Ascending aorta (tissue), 2 donors: ENCODE results near the gene CAB39L. TPM values are rescaled to one million over a fixed set of nuclear protein-coding genes. Genes with fewer than 3 reads are reported as not detected.
"Not testable (repeated sequence)": the region's sequence is repeated elsewhere in the genome, so short reads cannot be mapped to it uniquely, and the experiment has no call there.

Experiments
- DNase-seq, 2 donors: peaks; one replicate each; pipeline ENCODE4 v3.0.0-alpha.2; 2019; ENCODE audit warnings: low spot score in 2 of 2
- H3K27ac ChIP-seq, 2 donors: fragments of 200-600 bp; sonication (generic); one replicate each; pipeline ENCODE4 v1.5.1; 2016 to 2017; ENCODE audit warnings: mild to moderate bottlenecking in 1 of 2
- H3K27me3 ChIP-seq: fragments of 200-600 bp; sonication (generic); one replicate; pipeline ENCODE4 v1.5.1; 2017
- H3K36me3 ChIP-seq, 2 donors: fragments of 200-600 bp; sonication (generic); one replicate each; pipeline ENCODE4 v1.5.1; 2016
- H3K4me1 ChIP-seq, 2 donors: fragments of 200-600 bp; sonication (generic); one replicate each; pipeline ENCODE4 v1.5.1; 2016 to 2017; ENCODE audit warnings: mild to moderate bottlenecking in 1 of 2
- H3K4me3 ChIP-seq, 2 donors: fragments of 200-600 bp; sonication (generic); one replicate each; pipeline ENCODE4 v1.5.1; 2016 to 2017; ENCODE audit warnings: mild to moderate bottlenecking in 1 of 2
- H3K9me3 ChIP-seq, 2 donors: fragments of 200-600 bp; sonication (generic); one replicate each; pipeline ENCODE4 v1.5.1; 2016
- intact Hi-C: fragments of 100-400 bp; cut with DNase I; formaldehyde crosslinking; loops from one replicate; pipeline ENCODE4 v1.15.1; 2023
- total RNA-seq: library from RNA; depleted of rRNA; stranded (reverse); fragments of >200 nt; gene quantifications from one replicate; pipeline ENCODE4 v1.1.0, GENCODE V29; 2016
- TF ChIP-seq, protein P1 (sequence below), 3 experiments: fragments of 200-600 bp in 2 of 3; fragments of 450-650 bp in 1 of 3; sonication (generic) in 2 of 3; IDR thresholded peaks; one replicate each; pipeline ENCODE4 v1.5.1; 2016 to 2019; ENCODE audit warnings: antibody characterized with exemption in 3 of 3, mild to moderate bottlenecking in 1 of 3, moderate library complexity in 1 of 3

Gene CAB39L
- total RNA-seq, 1 donor from 2014 or later, result 30.1 TPM

- no peak overlapping the region for H3K27ac ChIP-seq
- no peak for DNase-seq
Observed at GRCh38 chr13:49297338-49297737, 146.5 kb downstream of the CAB39L start.

GRCh38 chr13:49296659-49297058 is 147.2 kb downstream of the CAB39L start:
- TF ChIP-seq, protein P1, sequence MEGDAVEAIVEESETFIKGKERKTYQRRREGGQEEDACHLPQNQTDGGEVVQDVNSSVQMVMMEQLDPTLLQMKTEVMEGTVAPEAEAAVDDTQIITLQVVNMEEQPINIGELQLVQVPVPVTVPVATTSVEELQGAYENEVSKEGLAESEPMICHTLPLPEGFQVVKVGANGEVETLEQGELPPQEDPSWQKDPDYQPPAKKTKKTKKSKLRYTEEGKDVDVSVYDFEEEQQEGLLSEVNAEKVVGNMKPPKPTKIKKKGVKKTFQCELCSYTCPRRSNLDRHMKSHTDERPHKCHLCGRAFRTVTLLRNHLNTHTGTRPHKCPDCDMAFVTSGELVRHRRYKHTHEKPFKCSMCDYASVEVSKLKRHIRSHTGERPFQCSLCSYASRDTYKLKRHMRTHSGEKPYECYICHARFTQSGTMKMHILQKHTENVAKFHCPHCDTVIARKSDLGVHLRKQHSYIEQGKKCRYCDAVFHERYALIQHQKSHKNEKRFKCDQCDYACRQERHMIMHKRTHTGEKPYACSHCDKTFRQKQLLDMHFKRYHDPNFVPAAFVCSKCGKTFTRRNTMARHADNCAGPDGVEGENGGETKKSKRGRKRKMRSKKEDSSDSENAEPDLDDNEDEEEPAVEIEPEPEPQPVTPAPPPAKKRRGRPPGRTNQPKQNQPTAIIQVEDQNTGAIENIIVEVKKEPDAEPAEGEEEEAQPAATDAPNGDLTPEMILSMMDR (IDR thresholded peaks at IDR 0.05), result no peak
- intact Hi-C loops, result no loop called here
- no peak for DNase-seq
- Histone ChIP-seq H3K27ac (no peak overlapping the region), H3K27me3 (no peaks in the 10 kb centered on the region), H3K4me1 (peaks cover 0 to 2% of the 10 kb centered on the region in 2 donors), H3K9me3 (no peaks in the 10 kb centered on the region), H3K4me3 (no peak overlapping the region), H3K36me3 (no peaks in the 10 kb centered on the region)

More at GRCh38 chr13:49297338-49297737, 146.5 kb downstream of the CAB39L start:
- peaks cover 0 to 6% of the 10 kb centered on the region in 2 donors for H3K4me1 ChIP-seq
- no peaks in the 10 kb centered on the region for H3K27me3 ChIP-seq
- intact Hi-C loops, result no loop called here
- TF ChIP-seq, protein P1 (IDR thresholded peaks at IDR 0.05), result no peak
- H3K9me3 ChIP-seq, result no peaks in the 10 kb centered on the region
- no peak overlapping the region for H3K4me3 ChIP-seq
- no peaks in the 10 kb centered on the region for H3K36me3 ChIP-seq

- Histone ChIP-seq H3K27ac (no peak overlapping the region), H3K27me3 (no peaks in the 10 kb centered on the region), H3K4me1 (no peaks in the 10 kb centered on the region), H3K36me3 (no peaks in the 10 kb centered on the region), H3K9me3 (no peaks in the 10 kb centered on the region), H3K4me3 (no peak overlapping the region)
- intact Hi-C loops, result no loop called here
- no peak for DNase-seq
- TF ChIP-seq, protein P1 (IDR thresholded peaks at IDR 0.05), result no peak
Observed at GRCh38 chr13:49295244-49295643, 148.6 kb downstream of the CAB39L start.

- DNase-seq, intact Hi-C loops, H3K4me1 ChIP-seq, H3K27me3 ChIP-seq, H3K36me3 ChIP-seq, H3K9me3 ChIP-seq, H3K4me3 ChIP-seq, H3K27ac ChIP-seq: not testable (repeated sequence)
Observed at GRCh38 chr13:49294723-49295122, 149.1 kb downstream of the CAB39L start.

DNA sequence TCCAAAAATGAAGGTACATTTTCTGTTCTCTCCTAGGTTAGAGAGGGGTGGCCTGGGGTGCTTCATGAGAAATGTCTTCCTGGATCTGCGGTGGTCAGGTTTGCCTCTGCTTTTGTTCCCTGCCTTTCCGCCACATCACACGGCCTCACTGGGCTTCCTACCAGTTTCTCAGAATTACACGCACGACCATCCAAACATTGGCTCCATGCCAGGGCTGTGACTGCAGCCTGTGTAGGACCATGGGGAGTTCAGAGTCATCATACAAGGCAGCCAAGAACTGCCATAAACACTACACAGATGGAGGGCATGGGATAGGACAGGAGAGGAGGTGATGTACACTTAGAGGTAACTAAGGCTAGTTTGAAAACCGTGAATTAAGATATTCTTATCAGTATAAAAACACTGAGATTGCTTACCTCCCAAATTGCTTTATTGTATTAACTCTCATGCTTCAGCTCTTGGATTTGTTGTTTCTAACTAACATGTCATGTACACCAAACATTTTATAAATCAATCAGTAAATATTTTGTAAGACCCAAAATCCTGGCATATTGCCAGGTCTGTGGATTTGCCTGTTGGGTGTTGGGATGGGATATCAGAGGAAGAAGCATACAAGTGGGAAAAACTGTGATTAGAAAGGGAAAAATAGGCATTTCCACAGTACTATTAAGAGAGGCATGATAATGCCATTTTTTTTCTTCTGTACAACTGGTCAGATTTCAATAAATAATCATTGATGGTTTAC is 150.9 kb downstream of the CAB39L start:
- no peaks in the 10 kb centered on the region for H3K4me1 ChIP-seq
- DNase-seq, result peak; percentile 54 to 91
- H3K27me3 ChIP-seq, result no peaks in the 10 kb centered on the region
- TF ChIP-seq, protein P1 (IDR thresholded peaks at IDR 0.05), result no peak
- H3K4me3 ChIP-seq, result no peak overlapping the region
- H3K9me3 ChIP-seq, result no peaks in the 10 kb centered on the region
- no peaks in the 10 kb centered on the region for H3K36me3 ChIP-seq
- intact Hi-C loops, result no loop called here
- peak overlapping the region; percentile 9 to 31 for H3K27ac ChIP-seq

DNA sequence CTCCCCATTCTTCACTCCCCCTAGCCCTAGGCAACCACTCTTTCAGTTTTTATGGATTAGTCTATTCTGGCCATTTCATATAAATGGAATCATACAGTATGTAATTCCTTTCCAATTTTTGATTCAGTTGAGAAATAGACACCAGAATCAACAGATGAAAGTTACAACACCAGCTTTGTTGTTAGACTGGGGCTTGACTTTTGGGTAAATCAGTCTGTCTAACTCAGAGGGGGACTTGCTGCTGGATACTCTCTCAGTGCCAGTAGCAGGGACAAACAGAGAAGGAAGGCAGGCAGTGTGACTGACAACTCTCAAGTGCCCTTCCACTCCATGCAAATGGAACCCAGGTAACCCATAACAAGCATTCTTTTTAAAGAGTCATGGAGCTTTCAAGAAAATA is 155.4 kb downstream of the CAB39L start:
- TF ChIP-seq, protein P1 (IDR thresholded peaks at IDR 0.05), result no peak
- Histone ChIP-seq H3K4me3 (no peak overlapping the region), H3K36me3 (peaks cover 0 to 5% of the 10 kb centered on the region in 2 donors), H3K27ac (no peak overlapping the region), H3K4me1 (no peaks in the 10 kb centered on the region), H3K9me3 (no peaks in the 10 kb centered on the region), H3K27me3 (no peaks in the 10 kb centered on the region)
- DNase-seq, result no peak
- intact Hi-C loops, result no loop called here
